ENCODE data around the gene CHN2.

CHN2 gene

GRCh38 chr7:29340696-29341095 lies 146.1 kb downstream of the CHN2 start:
- DNase-seq = no peak

GRCh38 chr7:29341156-29341555 lies 146.6 kb downstream of the CHN2 start:
- DNase-seq = no peak

GRCh38 chr7:29342761-29343160 lies 148.2 kb downstream of the CHN2 start:
- no peak for DNase-seq

GRCh38 chr7:29343399-29343798 lies 148.8 kb downstream of the CHN2 start:
- no peak for DNase-seq

- DNase-seq = no peak
These were observed 149.9 kb downstream of the CHN2 start for GRCh38 chr7:29344334-29344978.

- peak in 1 of 2 experiments; percentile 34 for DNase-seq
These were observed 151.0 kb downstream of the CHN2 start for GRCh38 chr7:29345590-29345989.

- DNase-seq = no peak
These were observed 151.8 kb downstream of the CHN2 start for GRCh38 chr7:29346231-29346978.

GRCh38 chr7:29349362-29349761 lies 154.8 kb downstream of the CHN2 start:
- DNase-seq = no peak

- DNase-seq = no peak
These were observed 155.8 kb downstream of the CHN2 start for GRCh38 chr7:29350351-29350750.

GRCh38 chr7:29352041-29352440 lies 157.5 kb downstream of the CHN2 start:
- no peak for DNase-seq

- DNase-seq = no peak
These were observed 159.2 kb downstream of the CHN2 start for GRCh38 chr7:29353810-29354209.

- DNase-seq = no peak
These were observed 159.8 kb downstream of the CHN2 start for GRCh38 chr7:29354340-29354739.

GRCh38 chr7:29355388-29355787 lies 160.8 kb downstream of the CHN2 start:
- DNase-seq = no peak

GRCh38 chr7:29356631-29357030 lies 162.1 kb downstream of the CHN2 start:
- no peak for DNase-seq

GRCh38 chr7:29359482-29360093 lies 165.0 kb downstream of the CHN2 start:
- no peak for DNase-seq

GRCh38 chr7:29360633-29361625 lies 166.4 kb downstream of the CHN2 start:
- peak in 1 of 2 experiments; percentile 53 for DNase-seq

GRCh38 chr7:29362380-29362779 lies 167.8 kb downstream of the CHN2 start:
- DNase-seq = no peak

- DNase-seq = no peak
These were observed 169.3 kb downstream of the CHN2 start for GRCh38 chr7:29363636-29364425.

GRCh38 chr7:29364661-29365060 lies 170.1 kb downstream of the CHN2 start:
- DNase-seq = no peak

- no peak for DNase-seq
These were observed 170.8 kb downstream of the CHN2 start for GRCh38 chr7:29365423-29365822.

- DNase-seq = no peak
These were observed 173.2 kb downstream of the CHN2 start for GRCh38 chr7:29367784-29368183.

GRCh38 chr7:29369909-29370488 lies 175.4 kb downstream of the CHN2 start:
- DNase-seq = no peak
